ENCODE results near the gene GBX2. TPM values are rescaled to one million over a fixed set of nuclear protein-coding genes. Genes with fewer than 3 reads are reported as not detected.

The GBX2 gene
- total RNA-seq, 1 donor from 2014 or later, result not detected

DNA sequence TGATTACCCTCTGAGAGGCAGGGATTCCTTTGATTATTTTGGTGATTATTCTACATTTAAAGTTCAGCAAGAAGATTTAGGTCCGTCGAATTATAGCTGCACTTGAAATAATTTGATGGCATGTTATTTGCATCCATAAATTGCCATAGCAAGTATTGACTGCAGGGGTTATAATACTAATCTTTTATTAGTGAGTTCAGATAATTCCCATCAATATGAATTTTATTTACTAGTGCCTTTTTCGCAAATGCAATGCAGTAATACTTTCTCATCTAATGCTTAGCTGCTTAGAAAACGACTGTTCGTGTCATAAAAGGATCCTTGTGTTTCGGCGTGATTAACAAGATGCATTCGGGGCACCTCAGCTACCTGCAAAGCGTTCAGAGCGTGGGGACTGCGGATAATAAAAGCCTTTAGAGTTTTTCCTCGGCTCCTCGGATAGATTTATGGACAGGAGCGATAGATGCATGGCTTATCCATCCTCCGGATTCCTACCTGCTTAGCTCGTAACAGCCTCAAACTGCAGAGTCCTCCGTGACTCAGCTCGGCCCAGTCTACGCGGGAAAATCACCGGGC lies 2.5 kb upstream of the GBX2 start:
- intact Hi-C loops (cut with micrococcal nuclease), result loop anchor here (5.0 kb wide), 1 partner anchor 393 kb away; no protein-coding TSS in a partner anchor
- ATAC-seq, result no peak
- DNase-seq, result no peak

GRCh38 chr2:236169741-236170589 lies 1.8 kb upstream of the GBX2 start:
- intact Hi-C loops (cut with micrococcal nuclease), result loop anchor here (5.0 kb wide), 1 partner anchor 393 kb away; no protein-coding TSS in a partner anchor
- ATAC-seq (no peak), DNase-seq (no peak)

DNA sequence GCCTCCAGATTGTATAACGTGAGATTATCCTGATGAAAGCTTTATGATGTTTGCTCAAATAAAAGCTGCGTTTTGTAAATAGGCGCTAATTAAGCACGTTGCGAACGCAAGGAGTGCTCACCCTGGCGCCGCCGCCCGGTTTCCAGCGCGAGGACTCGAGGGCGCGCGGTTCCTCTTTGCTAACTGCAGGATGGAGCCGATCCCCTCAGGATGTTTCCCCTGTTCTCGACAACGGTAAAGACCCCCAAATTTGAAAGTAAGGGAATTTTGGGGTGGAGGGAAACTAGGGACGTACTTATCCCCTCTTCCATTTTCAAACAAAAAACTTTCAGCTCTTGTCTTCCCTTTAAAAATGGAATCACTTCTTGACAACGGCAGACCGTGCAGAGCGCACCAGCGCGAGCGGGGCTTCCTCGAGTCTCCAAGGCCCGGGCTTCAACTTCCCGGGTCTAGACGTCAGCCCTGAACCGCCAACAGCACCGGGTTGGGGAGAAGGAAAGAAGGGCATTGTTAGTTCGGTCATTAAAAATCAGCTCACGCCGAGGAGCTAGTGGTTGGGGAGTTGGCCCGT lies 1.1 kb upstream of the GBX2 start:
- intact Hi-C loops (cut with micrococcal nuclease), result no loop called here
- ATAC-seq, result no peak
- DNase-seq, result no peak

- ATAC-seq, result peak; percentile 75
- intact Hi-C loops (cut with micrococcal nuclease), result no loop called here
- DNase-seq, result peak; percentile 61
Measured at GRCh38 chr2:236167297-236168109, 683 bp downstream of the GBX2 start.

DNA sequence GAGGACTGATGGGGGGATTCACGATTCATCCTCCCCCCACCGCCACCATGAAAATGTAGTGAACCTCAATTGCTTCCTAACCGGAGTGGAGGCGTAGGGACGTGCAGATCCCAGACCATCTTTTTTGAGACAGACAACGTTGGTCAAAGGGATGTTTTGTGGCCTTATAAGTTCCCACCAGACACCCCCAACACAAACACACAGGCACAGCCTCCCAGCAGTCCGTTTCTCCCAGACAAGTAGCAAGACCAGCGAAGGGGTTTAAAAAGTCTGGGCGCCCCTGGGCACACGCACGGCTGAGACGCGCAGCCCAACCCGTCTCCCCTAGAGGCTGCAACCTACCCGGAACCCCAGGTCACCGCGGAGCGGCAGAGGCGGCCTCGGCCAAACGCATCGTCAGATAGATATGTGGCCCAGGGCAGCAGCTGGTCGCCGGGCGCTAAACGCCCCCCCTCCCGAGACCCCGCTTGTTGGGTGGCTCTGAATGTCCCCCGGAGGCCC lies 1.3 kb downstream of the GBX2 start:
- ATAC-seq, result no peak
- no peak for DNase-seq
- intact Hi-C loops (cut with micrococcal nuclease), result no loop called here

GRCh38 chr2:236165842-236166795 lies 2.1 kb downstream of the GBX2 start:
- ATAC-seq (no peak), DNase-seq (no peak)
- intact Hi-C loops (cut with micrococcal nuclease), result no loop called here

- DNase-seq (no peak), ATAC-seq (no peak)
- intact Hi-C loops (cut with micrococcal nuclease), result no loop called here
Measured at GRCh38 chr2:236164925-236165841, 3.0 kb downstream of the GBX2 start.

- ATAC-seq (peak; percentile 29), DNase-seq (no peak)
- intact Hi-C loops (cut with micrococcal nuclease), result no loop called here
Measured at GRCh38 chr2:236164201-236164924, 3.8 kb downstream of the GBX2 start.

- ATAC-seq, result no peak
- intact Hi-C loops (cut with micrococcal nuclease), result no loop called here
- no peak for DNase-seq
Measured at GRCh38 chr2:236163471-236164200, 4.5 kb downstream of the GBX2 start.

DNA sequence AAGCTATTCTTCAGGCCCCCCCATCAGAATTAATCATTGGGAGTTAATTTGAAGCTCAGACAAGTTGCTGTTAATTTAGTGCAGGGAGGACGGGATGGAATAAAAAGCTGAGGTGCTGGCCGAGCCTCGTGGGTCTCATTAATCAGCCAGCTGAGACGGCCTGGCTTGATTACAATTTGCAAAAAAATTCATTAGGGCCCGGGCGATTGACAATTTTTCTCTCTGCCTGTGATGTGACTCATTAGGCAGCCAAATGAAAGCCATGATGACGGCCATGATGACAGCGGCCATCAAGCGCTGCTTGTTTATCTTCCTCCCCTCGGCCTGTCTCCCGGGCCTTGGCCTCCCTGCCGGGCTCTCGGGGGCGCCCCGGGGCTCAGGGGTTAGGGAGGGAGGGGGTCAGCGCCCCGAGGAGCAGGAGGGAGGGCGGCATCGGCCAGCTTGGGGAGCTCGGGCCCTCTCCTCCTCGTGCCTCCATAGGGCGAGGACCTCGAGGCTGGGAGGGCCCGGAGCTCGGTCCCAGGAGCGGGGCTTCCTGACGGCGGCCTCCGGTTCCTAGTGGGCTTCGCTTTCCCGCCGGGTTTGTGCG lies 5.2 kb downstream of the GBX2 start:
- ATAC-seq, result no peak
- intact Hi-C loops (cut with micrococcal nuclease), result no loop called here
- DNase-seq, result no peak

DNA sequence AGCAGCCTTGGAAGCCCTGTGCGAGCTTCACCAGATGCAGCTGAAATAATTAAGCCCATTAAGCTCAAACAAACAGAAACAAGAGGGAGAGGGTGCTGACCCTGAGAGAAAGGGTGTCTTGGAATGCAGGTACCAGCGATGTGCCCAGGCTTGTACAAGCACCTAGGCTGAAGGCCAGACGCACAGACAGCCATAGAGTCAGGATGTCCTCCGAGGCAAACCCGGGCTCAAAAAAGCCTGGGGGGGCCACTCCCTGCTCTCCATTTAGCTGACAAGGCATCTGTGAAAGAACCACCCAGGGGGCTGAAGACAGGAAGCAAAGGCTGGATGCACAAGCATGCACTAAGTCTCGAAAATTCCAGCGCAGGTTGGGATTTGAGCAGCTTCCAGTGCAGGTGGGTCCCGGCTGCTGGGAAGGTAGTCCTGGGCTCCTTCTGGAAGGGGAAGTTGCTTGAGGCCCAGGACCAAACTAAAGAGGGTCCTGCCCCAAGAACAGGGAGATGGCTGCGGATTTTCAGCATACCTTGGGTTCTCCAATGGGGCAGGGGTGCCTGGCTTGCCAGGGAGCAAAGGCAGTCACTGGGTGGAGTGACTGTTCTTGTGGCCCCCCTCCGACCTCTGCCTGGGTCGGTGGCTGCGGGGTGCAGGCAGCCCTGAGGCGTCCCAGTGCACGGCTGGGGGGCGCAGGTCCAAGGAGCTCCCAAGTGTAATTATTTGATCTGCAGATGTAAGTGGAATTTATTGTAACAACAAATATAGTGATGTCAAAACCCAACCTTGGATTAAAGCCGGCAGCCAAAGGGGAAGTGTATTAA lies 5.9 kb downstream of the GBX2 start:
- DNase-seq, result no peak

DNA sequence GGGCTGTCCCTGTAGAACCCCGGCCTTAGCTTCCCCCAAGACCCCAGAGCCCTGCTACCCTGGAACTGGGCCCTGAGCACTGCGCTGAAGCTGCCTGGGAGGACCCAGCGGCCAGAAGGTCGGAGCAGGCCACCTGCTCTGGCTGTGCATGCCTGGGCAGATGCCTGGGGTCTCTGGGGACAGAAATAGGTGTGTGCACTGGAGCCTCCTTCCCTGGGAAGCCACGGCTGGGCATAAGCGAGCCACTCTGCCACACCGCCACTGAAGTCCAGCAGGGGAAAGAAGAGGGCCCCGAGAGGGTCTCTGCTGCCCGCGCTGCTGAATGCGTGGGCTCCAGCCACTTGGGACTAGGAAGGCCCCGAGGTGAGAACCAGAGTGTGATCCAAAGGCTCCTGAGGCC lies 6.7 kb downstream of the GBX2 start:
- ATAC-seq, result no peak
- intact Hi-C loops (cut with micrococcal nuclease), result no loop called here
- DNase-seq, result no peak

More for the DNA sequence above, 5.9 kb downstream of the GBX2 start:
- ATAC-seq, result no peak
- intact Hi-C loops (cut with micrococcal nuclease), result no loop called here

GRCh38 chr2:236161082-236161462 lies 7.1 kb downstream of the GBX2 start:
- intact Hi-C loops (cut with micrococcal nuclease), result no loop called here
- DNase-seq, result no peak
- no peak for ATAC-seq

DNA sequence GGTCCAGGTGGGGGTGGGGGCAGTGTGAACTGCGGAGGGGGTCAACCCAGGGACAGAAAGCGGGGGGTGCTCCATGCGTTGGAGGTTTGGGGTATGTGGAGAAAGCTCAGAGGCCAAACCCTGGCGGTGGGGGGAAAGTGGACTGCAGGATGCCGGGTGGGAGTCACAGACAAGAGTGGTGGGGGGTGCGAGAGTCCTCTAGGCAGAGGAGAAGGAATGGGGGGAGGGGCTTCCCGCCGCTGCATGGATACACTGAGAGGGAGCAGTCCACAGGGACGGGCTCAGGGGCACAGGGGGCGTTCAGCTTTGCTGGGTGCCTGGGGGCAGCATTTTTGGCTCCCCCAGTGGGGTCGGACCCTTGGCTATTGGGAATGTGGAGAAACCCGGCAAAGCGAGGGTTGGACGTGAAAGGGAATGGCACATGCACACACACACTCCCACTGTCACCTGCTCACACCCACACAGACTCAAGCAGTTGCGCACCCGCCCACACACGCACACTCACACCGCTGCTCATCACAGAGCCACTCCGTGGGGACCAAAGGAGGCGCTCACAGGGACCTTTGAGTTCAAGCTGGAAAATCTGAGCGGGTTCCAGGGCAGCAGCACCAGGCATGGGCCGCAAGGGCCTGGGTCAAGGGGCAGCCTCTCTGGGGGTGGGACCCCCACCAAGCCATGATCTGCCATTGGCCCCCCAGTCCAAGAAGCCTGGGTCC lies 7.7 kb downstream of the GBX2 start:
- intact Hi-C loops (cut with micrococcal nuclease), result no loop called here
- DNase-seq, result no peak
- no peak for ATAC-seq
